Posterior vena cava (tissue), 2 donors: ENCODE measurements around the gene NAA35. TPM values are rescaled to one million over a fixed set of nuclear protein-coding genes. Genes with fewer than 3 reads are reported as not detected.
A peak's percentile ranks its signal among the peaks of the same experiment; 100 is the strongest.
"Not testable (repeated sequence)": the region's sequence is repeated elsewhere in the genome, so short reads cannot be mapped to it uniquely, and the experiment has no call there.

Experiments
- DNase-seq: peaks from one replicate; pipeline ENCODE4 v3.0.0-alpha.2; 2020; ENCODE audit warnings: low spot score
- intact Hi-C, 2 donors: fragments of 100-400 bp; cut with DNase I; formaldehyde crosslinking; loops; one replicate each; pipeline versions ENCODE4 v1.14.1 to v1.14.2; 2022 to 2023
- long read RNA-seq, 2 donors: library from polyadenylated mRNA; unstranded; transcript quantifications; one replicate each; pipeline ENCODE4 v2.0.0, GENCODE V29; 2020 to 2021
- total RNA-seq, 2 donors: library from RNA; stranded (reverse); fragmentation: NEBNext Ultra II Directional; extraction: Animal tissue kit (Norgen Biotek cat#: 25700); gene quantifications; one replicate each; pipeline ENCODE4 v1.2.1, GENCODE V29; 2021
- donor health status: DM: yes; HTN: yes; CAD: no.
- donor health status: DM: yes; HTN: yes; CAD: no.

NAA35 gene
- 10 to 100 TPM; 15.7 to 25.7 TPM for total RNA-seq
- long read RNA-seq, donor 1, partial matches to known transcripts: 5 of 6 reads
- long read RNA-seq, donor 1, other reads (novel, unspliced or antisense): 1 of 6 reads
- long read RNA-seq, donor 2, partial matches to known transcripts: 11 of 23 reads
- long read RNA-seq, donor 2, other reads (novel, unspliced or antisense): 11 of 23 reads

DNA sequence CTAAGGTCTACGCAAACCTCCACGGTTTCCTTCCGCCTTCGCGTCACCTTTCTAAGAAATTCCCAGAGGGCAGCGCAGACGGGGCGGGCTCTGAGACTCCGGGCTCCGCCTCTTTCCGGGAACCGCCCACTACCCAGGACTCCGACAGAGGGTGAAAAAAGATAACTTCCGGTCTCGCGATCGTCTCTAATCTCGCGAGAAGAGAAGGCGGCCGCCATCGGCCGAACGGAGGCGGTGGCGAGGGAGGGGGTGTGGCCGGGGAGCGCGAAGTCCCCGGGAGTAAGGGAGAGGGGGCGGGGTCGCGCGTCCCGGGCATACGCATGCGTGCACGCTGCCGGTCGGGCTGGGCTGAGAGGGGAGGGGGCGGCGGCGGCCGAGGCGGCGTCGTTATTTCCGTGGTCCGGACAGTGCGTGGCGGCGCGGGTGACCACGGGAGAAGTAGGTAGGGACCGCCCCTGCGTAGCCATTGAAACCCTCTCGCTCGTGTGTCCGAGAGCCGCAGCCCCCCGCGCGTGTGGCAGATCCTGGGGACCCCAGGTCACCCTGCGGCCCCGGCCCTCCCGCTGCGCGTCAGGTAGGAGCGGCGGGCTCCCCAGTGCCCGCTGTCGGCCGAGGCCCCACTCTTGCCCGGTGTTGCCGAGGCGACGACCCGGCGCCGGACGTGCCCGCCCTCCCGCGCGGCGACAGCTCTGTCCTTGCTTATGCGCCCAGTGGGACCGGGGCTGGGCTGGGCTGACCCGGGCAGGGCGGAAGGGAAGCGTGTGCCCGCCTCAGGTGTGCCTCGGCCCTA lies at the start of gene NAA35:
NAA35 (plus strand) TSS at position 315 of the 790 bp plus-strand sequence. CDS start 1,014 bp downstream, outside the sequence.
- DNase-seq: peak; percentile 99
- intact Hi-C loops: no loop called here

DNA sequence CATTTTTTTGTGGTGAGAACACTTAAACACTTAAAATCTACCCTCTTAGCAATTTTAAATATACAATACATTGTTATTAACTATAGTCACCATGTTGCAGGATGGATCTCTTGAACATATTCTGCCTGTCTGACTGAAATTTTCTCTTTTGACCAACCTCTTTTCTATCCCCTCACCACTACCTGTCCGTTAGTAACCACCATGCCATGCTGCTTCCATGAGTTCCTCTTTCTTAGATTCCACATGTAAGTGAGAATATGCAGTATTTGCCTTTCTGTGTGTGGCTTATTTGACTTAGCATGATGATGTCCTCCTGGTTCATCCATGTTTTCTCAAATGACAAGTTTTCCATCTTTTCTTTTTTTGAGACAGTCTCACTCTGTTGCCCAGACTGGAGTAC lies 48.5 kb upstream of the NAA35 start:
- intact Hi-C loops: no loop called here

GRCh38 chr9:85895685-85896084 lies 45.3 kb upstream of the NAA35 start:
- DNase-seq: no peak
- intact Hi-C loops: no loop called here

More for the DNA sequence above, 48.5 kb upstream of the NAA35 start:
- no peak for DNase-seq

DNA sequence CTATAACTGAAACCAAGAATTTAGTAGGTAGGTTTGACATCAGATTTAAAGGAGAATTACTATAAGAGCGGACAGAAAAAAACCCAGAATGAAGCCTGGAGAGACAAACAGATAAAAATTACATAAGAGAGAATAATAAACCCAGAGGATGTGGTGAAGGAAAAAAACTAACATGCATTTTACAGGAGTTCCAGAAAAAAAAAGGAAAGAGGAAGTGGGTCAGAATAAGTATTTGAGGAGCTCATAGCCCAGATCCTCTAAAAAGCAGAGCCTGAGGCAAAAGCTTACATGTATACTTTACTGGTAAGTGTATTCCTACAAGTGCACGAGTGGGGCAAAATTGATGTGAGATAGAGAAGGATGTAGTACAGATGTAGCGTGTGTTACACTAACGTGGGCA lies 43.1 kb upstream of the NAA35 start:
- intact Hi-C loops: no loop called here
- no peak for DNase-seq

DNA sequence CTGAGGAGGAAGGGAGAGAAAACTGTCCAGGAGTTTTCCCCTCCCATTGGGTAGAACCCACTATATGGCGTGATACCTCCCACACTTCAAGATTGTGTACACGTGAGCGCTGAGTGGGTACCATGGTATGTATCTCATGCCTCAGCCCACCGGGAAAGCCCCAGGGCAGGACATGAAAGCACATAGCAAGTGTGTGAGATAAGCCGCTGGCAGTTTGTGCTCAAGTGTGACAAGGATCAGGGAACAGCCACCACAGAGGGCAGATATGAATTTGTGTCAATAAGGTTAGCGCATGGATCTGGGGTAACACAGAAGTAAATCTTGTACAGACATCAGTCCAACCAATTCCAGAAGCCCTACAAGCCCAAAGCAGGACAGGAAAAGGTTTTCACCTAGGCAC lies 42.6 kb upstream of the NAA35 start:
- intact Hi-C loops: no loop called here
- DNase-seq: no peak

DNA sequence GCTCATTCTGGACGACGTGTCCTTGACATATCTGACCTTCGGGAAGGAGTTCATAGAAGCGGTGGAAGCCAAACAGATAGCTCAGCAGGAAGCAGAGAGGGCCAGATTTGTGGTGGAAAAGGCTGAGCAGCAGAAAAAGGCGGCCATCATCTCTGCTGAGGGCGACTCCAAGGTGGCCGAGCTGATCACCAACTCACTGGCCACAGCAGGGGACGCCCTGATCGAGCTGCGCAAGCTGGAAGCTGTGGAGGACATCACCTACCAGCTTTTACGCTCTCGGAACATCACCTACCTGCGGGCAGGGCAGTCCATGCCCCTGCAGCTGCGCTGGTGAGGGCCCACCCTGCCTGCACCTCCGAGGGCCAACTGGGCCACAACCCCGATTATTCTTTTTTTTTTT lies 41.6 kb upstream of the NAA35 start:
- intact Hi-C loops: no loop called here
- DNase-seq: no peak

- DNase-seq: no peak
- intact Hi-C loops: no loop called here
Observed at GRCh38 chr9:85900504-85901201, 40.3 kb upstream of the NAA35 start.

- intact Hi-C loops: no loop called here
- DNase-seq: no peak
Observed at GRCh38 chr9:85904975-85905374, 36.0 kb upstream of the NAA35 start.

DNA sequence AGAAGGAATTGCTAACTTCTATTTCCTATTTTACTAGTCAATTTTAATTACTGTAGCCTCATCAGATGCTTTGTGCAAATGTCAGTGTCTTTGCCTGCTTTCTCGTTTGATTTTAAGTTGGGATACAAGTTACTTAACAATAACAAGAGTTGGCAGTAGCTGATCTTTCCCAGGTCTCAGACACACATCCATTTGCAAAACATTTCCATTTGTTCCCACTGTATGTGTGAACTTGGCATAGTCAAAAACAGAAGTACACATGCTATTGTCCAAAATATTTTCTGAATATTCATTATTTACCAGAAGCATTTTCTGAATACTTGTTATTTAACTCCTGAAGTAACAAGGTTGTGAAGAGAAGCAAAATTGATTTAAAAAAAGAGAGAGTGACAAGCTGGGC lies 35.0 kb upstream of the NAA35 start:
- intact Hi-C loops: no loop called here
- no peak for DNase-seq

DNA sequence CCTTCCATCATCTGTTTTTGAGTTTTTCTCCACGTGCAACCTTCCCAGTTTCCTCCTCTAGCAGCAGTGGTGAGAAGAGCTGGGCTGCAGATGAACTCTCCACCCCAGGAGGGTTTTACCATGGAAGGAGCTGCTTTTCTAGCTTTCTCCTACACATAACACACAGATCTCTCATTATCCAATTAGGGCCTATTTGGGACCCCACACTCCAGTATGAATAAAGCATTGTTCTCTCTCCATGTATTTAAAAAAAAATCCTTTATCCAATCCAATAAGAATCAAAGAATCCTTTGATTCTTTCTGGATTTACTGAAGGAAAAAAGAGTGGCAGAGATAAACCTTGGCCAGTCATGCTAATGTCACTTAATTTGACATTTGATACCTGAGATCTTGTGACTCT lies 31.6 kb upstream of the NAA35 start:
- no peak for DNase-seq
- intact Hi-C loops: no loop called here

GRCh38 chr9:85914108-85914507 lies 26.8 kb upstream of the NAA35 start:
- no peak for DNase-seq
- intact Hi-C loops: no loop called here

GRCh38 chr9:85917756-85918155 lies 23.2 kb upstream of the NAA35 start:
- intact Hi-C loops: no loop called here
- no peak for DNase-seq

DNA sequence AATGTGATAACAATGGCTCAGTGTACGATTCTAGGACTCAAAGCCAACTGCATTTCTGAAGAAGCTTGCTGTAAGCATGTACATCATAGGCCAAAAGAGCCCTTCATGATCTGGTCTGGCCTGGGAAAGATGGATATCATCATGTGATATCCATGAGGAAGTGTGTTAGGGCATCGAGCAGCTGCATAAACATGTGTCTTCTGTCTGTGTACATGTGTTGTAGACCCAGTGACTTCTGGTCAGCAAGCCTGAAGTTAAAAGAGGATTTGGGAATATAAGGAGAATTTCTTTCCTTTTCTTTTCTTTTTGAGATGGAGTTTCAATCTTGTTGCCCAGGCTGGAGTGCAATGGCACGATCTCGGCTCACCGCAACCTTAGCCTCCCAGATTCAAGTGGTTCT lies 15.5 kb upstream of the NAA35 start:
- no peak for DNase-seq
- intact Hi-C loops: no loop called here

DNA sequence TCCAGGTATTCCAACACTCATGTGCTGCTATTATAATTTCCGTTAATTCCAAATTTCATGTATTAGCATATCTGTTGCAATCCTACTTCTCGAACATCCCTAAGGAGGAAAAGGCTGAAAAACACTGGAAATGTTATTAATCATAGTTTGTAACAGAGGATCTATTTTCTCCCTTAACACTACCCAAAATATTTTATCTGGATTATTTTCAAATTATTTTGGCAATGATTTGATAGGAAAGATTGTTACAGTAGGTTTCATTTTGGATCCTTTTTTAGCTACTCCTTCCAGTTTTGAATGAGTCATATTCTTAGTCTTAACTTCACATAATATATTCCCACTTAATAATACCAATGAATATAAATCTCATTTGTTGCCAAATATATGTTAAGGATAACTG lies 13.9 kb upstream of the NAA35 start:
- intact Hi-C loops: no loop called here
- no peak for DNase-seq

- intact Hi-C loops: no loop called here
- DNase-seq: no peak
Observed at GRCh38 chr9:85931495-85931894, 9.5 kb upstream of the NAA35 start.

- DNase-seq, intact Hi-C loops: not testable (repeated sequence)
Observed at GRCh38 chr9:85935950-85936349, 5.0 kb upstream of the NAA35 start.

GRCh38 chr9:85940275-85940831 lies 593 bp upstream of the NAA35 start:
- intact Hi-C loops: no loop called here
- DNase-seq: no peak

DNA sequence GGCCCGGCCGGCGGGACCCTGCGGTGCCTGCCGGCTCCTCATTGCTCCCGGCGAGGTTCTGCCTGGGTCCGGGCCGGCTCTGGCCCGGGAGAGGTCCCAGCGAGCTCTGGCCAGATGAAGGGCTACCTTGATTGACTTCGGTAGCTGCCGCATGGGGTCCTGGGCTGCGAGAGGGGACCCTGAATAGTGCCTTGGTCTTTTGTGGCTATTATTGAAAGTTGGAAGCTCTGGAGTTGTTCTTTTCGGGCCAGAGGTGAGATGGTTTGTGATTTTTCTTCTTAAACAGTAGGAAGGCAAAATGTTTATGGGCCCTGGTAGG lies 635 bp downstream of the NAA35 start:
- DNase-seq: no peak
- intact Hi-C loops: no loop called here

- no peak for DNase-seq
- intact Hi-C loops: no loop called here
Observed at GRCh38 chr9:85941966-85942912, 1.3 kb downstream of the NAA35 start.
